ENCODE results near the gene PCDHA6.
A peak's percentile ranks its signal among the peaks of the same experiment; 100 is the strongest.
"Not testable (repeated sequence)": the region's sequence is repeated elsewhere in the genome, so short reads cannot be mapped to it uniquely, and the experiment has no call there.

The PCDHA6 gene

GRCh38 chr5:140822969-140823368 is 4.8 kb upstream of the PCDHA6 start:
- not testable (repeated sequence) for DNase-seq

GRCh38 chr5:140823475-140823874 is 4.3 kb upstream of the PCDHA6 start:
- DNase-seq, result no peak

GRCh38 chr5:140828362-140828737 is 590 bp downstream of the PCDHA6 start:
- no peak for DNase-seq

GRCh38 chr5:140829511-140830501 is 2.0 kb downstream of the PCDHA6 start:
- not testable (repeated sequence) for DNase-seq

- DNase-seq, result no peak
Measured at GRCh38 chr5:140833993-140834392, 6.2 kb downstream of the PCDHA6 start, which contains the start of gene PCDHA7. Gene PCDHA7 (plus strand): TSS chr5:140834269. CDS start chr5:140834384, 115 bp downstream.

- DNase-seq, result not testable (repeated sequence)
Measured at GRCh38 chr5:140834439-140835008, 6.8 kb downstream of the PCDHA6 start.

GRCh38 chr5:140835622-140836510 is 8.1 kb downstream of the PCDHA6 start:
- no peak for DNase-seq

- peak; percentile 3 to 41 for DNase-seq
Measured at GRCh38 chr5:140840978-140841962, 13.5 kb downstream of the PCDHA6 start, which contains the start of gene PCDHA8. Gene PCDHA8 (plus strand): TSS chr5:140841187. CDS start chr5:140841322, 135 bp downstream.

- no peak for DNase-seq
Measured at GRCh38 chr5:140842798-140843733, 15.3 kb downstream of the PCDHA6 start.

GRCh38 chr5:140848139-140849102 is 20.7 kb downstream of the PCDHA6 start, which contains the start of gene PCDHA9:
Gene PCDHA9 (plus strand): TSS chr5:140848382. CDS start chr5:140848496, 114 bp downstream.
- DNase-seq, result not testable (repeated sequence)

GRCh38 chr5:140849831-140850634 is 22.3 kb downstream of the PCDHA6 start:
- DNase-seq, result not testable (repeated sequence)

- peak; percentile 11 to 52 for DNase-seq
Measured at GRCh38 chr5:140855772-140856674, 28.3 kb downstream of the PCDHA6 start, which contains the start of gene PCDHA10. Gene PCDHA10 (plus strand): TSS chr5:140855897. CDS start chr5:140856049, 152 bp downstream.

GRCh38 chr5:140857177-140857986 is 29.6 kb downstream of the PCDHA6 start:
- DNase-seq, result no peak

GRCh38 chr5:140857987-140858240 is 30.2 kb downstream of the PCDHA6 start:
- DNase-seq, result no peak

GRCh38 chr5:140862441-140863295 is 34.9 kb downstream of the PCDHA6 start:
- no peak for DNase-seq
